Kidney (tissue), 14 donors: ENCODE results near the gene MYH8. TPM values are rescaled to one million over a fixed set of nuclear protein-coding genes. Genes with fewer than 3 reads are reported as not detected.

Experiments
- DNase-seq, 5 donors: peaks; one replicate each; pipeline ENCODE4 v3.0.0-alpha.2; 2013 to 2020
- FAIRE-seq: peaks from 2 replicates; lab custom pipeline; 2012; peaks lifted over from hg19 to GRCh38; lab: Jason Lieb, UNC
- H3K27ac ChIP-seq, 2 donors: one replicate each; pipeline ENCODE4 v1.7.0; 2013; ENCODE audit warnings: low read depth in 2 of 2, low read length in 2 of 2, inconsistent platforms in 1 of 2
- H3K27me3 ChIP-seq: one replicate; pipeline ENCODE4 v1.7.1; 2013; ENCODE audit warnings: low read length, inconsistent platforms; ENCODE audit not compliant: control insufficient read depth, insufficient read depth
- H3K36me3 ChIP-seq, 3 donors: one replicate each; pipeline versions ENCODE4 v1.7.0 to v1.7.1; 2013; ENCODE audit warnings: low read length in 3 of 3, control low read depth in 1 of 3, inconsistent platforms in 1 of 3; ENCODE audit not compliant: insufficient read depth in 3 of 3, control insufficient read depth in 2 of 3
- H3K4me1 ChIP-seq, 3 donors: one replicate each; pipeline versions ENCODE4 v1.7.0 to v1.7.1; 2013; ENCODE audit warnings: low read length in 3 of 3, inconsistent platforms in 1 of 3, low read depth in 1 of 3; ENCODE audit not compliant: control insufficient read depth in 2 of 3, insufficient read depth in 2 of 3
- H3K4me3 ChIP-seq, 3 donors: one replicate each; pipeline versions ENCODE4 v1.7.0 to v1.8.1; 2013; ENCODE audit warnings: low read length in 3 of 3, control low read depth in 1 of 3, inconsistent platforms in 1 of 3
- H3K9ac ChIP-seq, 3 donors: one replicate each; pipeline versions ENCODE4 v1.7.0 to v1.7.1; 2013; ENCODE audit warnings: low read length in 3 of 3, control low read depth in 1 of 3, inconsistent platforms in 1 of 3
- H3K9me3 ChIP-seq, 3 donors: one replicate each; pipeline versions ENCODE4 v1.7.0 to v1.7.1; 2013; ENCODE audit warnings: low read length in 3 of 3, control low read depth in 1 of 3, inconsistent platforms in 1 of 3; ENCODE audit not compliant: control insufficient read depth in 2 of 3, insufficient read depth in 1 of 3
- intact Hi-C: fragments of 100-400 bp; cut with DNase I; formaldehyde crosslinking; loops from one replicate; pipeline ENCODE4 v1.11.1; 2022
- polyA plus RNA-seq: library from polyadenylated mRNA; stranded (reverse); fragments of 350-450 nt; fragmentation: Illumina TruSeq; extraction: RNeasy Lipid Tissue Mini Kit (QIAGEN cat#74804); gene quantifications from one replicate; pipeline ENCODE4 v1.2.3, GENCODE V29; 2014; ENCODE audit warnings: low read depth, low replicate concordance; ENCODE audit not compliant: insufficient read depth
- total RNA-seq: library from RNA; stranded (reverse); fragmentation: NEBNext Ultra II Directional; extraction: Animal tissue kit (Norgen Biotek cat#: 25700); gene quantifications from one replicate; pipeline ENCODE4 v1.2.1, GENCODE V29; 2021
- TF ChIP-seq, protein P1 (sequence below): IDR thresholded peaks from 3 replicates; pipeline ENCODE4 v1.5.1; 2012; ENCODE audit warnings: mild to moderate bottlenecking, moderate library complexity, borderline replicate concordance; ENCODE audit not compliant: insufficient read depth; ENCODE audit errors: extremely low read depth
- donor health status: control.
- donor health status: control.
- donor health status: control.
- donor health status: control.
- donor health status: control.
- donor health status: DM: yes; HTN: yes; CAD: no.
- donor health status: Normal renal cell carcinoma (clear cell type).

Gene MYH8
- total and polyA plus RNA-seq, 2 donors from 2014 or later: 0.28 to 0.30 TPM

DNA sequence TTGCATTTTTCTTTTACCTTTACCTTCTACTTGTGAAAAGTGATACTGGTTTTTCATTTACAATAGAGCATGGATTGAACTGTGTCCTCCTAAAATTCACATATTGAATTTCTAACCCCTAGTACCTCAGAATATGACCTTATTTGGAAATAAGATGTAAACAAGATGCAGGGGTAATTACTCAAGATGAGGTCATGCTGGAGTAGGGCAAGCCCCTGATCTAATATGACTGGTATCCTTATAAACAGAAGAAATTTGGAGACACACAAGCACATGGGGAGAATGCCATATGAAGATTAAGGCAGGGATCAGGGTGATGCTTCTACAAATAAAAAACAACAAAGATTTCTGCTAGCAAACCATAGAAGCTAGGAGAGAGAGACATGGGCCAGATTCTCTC lies 61.2 kb downstream of the MYH8 start:
- H3K36me3 ChIP-seq: no peaks in the 10 kb centered on the region
- no peak overlapping the region for H3K27ac ChIP-seq
- TF ChIP-seq, protein P1, sequence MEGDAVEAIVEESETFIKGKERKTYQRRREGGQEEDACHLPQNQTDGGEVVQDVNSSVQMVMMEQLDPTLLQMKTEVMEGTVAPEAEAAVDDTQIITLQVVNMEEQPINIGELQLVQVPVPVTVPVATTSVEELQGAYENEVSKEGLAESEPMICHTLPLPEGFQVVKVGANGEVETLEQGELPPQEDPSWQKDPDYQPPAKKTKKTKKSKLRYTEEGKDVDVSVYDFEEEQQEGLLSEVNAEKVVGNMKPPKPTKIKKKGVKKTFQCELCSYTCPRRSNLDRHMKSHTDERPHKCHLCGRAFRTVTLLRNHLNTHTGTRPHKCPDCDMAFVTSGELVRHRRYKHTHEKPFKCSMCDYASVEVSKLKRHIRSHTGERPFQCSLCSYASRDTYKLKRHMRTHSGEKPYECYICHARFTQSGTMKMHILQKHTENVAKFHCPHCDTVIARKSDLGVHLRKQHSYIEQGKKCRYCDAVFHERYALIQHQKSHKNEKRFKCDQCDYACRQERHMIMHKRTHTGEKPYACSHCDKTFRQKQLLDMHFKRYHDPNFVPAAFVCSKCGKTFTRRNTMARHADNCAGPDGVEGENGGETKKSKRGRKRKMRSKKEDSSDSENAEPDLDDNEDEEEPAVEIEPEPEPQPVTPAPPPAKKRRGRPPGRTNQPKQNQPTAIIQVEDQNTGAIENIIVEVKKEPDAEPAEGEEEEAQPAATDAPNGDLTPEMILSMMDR: no peak
- H3K27me3 ChIP-seq: no peaks in the 10 kb centered on the region
- DNase-seq (no peak), FAIRE-seq (no peak)
- H3K9me3 ChIP-seq: no peaks in the 10 kb centered on the region
- H3K4me1 ChIP-seq: no peaks in the 10 kb centered on the region
- no peak overlapping the region for H3K9ac ChIP-seq
- H3K4me3 ChIP-seq: no peak overlapping the region
- intact Hi-C loops: no loop called here

DNA sequence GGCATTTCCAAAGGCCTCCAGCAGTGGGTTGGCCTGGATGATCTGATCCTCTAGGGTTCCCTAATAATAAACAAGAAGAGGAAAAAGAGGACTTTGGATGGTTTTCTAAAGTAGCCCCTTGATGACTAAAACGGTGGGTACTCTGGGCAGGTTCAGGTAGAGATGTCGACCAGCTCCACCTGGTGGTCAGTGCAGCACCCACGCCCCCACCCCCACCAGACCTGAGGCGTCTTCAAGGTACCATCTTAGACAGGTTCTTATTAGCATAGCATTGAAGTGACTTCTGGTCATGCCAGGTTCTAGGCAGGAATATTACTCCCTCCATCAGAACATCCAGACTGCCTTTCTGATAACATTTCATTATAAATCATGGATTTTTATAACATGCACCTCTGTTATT lies 64.0 kb downstream of the MYH8 start:
- no peak overlapping the region for H3K4me3 ChIP-seq
- H3K27ac ChIP-seq: no peak overlapping the region
- intact Hi-C loops: no loop called here
- no peak for FAIRE-seq
- no peak overlapping the region for H3K9ac ChIP-seq
- H3K36me3 ChIP-seq: no peaks in the 10 kb centered on the region
- DNase-seq: no peak
- TF ChIP-seq, protein P1: peak; percentile 8
- H3K9me3 ChIP-seq: no peaks in the 10 kb centered on the region
- no peaks in the 10 kb centered on the region for H3K4me1 ChIP-seq
- no peaks in the 10 kb centered on the region for H3K27me3 ChIP-seq

DNA sequence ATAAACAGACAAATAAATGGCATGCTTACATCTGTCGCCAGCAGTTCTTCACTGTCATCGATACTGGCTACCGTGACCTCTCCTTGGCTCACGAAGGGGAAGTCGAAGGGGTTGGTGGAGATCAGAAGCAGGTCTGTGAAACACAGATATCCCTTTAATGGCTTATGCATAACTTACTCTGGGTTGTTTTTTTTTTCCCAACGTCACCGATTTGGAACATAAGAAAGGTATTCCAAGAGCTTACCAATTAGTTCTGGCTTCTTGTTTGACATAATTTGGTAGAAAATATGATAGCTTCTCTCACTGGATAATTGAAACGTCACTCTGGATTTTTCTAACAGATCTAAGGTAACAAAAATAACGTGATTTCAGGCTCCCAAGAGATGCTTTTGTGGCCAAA lies 67.1 kb downstream of the MYH8 start:
- Histone ChIP-seq H3K36me3 (no peaks in the 10 kb centered on the region), H3K4me3 (no peak overlapping the region), H3K9me3 (no peaks in the 10 kb centered on the region), H3K27ac (no peak overlapping the region), H3K9ac (no peak overlapping the region), H3K4me1 (no peaks in the 10 kb centered on the region), H3K27me3 (no peaks in the 10 kb centered on the region)
- TF ChIP-seq, protein P1: no peak
- DNase-seq (no peak), FAIRE-seq (no peak)
- intact Hi-C loops: no loop called here

DNA sequence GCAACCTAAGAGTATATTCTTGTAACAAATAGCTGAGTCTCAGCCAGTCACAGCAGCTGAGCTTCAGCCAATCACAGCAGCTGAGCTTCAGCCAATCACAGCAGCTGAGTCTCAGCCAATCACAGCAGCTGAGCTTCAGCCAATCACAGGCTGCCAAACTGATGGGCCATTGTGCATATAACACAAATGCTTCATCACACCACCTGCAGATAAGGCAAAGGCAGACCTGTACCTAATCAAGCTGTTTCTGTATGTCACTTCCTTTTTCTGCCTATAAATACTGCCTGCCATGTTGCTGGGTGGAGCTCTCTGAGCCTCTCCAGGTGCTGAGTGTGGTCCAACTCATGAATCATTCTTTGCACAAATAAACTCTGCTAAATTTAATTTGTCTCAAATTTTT lies 68.9 kb downstream of the MYH8 start:
- Histone ChIP-seq H3K27ac (no peak overlapping the region), H3K9me3 (no peaks in the 10 kb centered on the region), H3K4me3 (no peak overlapping the region), H3K9ac (no peak overlapping the region), H3K27me3 (no peaks in the 10 kb centered on the region), H3K36me3 (no peaks in the 10 kb centered on the region), H3K4me1 (no peaks in the 10 kb centered on the region)
- TF ChIP-seq, protein P1: no peak
- DNase-seq (no peak), FAIRE-seq (no peak)
- intact Hi-C loops: no loop called here
